ENCODE measurements around the gene FAM193B.

The FAM193B gene

GRCh38 chr5:177526191-177526590 lies 28.2 kb downstream of the FAM193B start:
- no peaks in the 10 kb centered on the region for H3K27me3 ChIP-seq (ENCODE audit: control insufficient read depth, insufficient read depth, low read length)
- H3K4me3 ChIP-seq (ENCODE audit: low read depth, low read length), result no peak overlapping the region
- no peaks in the 10 kb centered on the region for H3K4me1 ChIP-seq (ENCODE audit: control insufficient read depth, insufficient read depth, low read length)
- peaks cover 94% of the 10 kb centered on the region for H3K36me3 ChIP-seq (ENCODE audit: control insufficient read depth, insufficient read depth, low read length)
- no peak overlapping the region for H3K9ac ChIP-seq (ENCODE audit: low read length)
- H3K27ac ChIP-seq (ENCODE audit: low read depth, low read length), result no peak overlapping the region
- H3K9me3 ChIP-seq (ENCODE audit: control insufficient read depth, insufficient read depth, low read depth, low read length), result no peaks in the 10 kb centered on the region

- H3K27ac ChIP-seq (ENCODE audit: low read depth, low read length), result no peak overlapping the region
- peaks cover 94% of the 10 kb centered on the region for H3K36me3 ChIP-seq (ENCODE audit: control insufficient read depth, insufficient read depth, low read length)
Measured at GRCh38 chr5:177524941-177525655, 29.3 kb downstream of the FAM193B start.

GRCh38 chr5:177524539-177524900 lies 29.8 kb downstream of the FAM193B start:
- Histone ChIP-seq H3K4me1 (ENCODE audit: control insufficient read depth, insufficient read depth, low read length) (no peaks in the 10 kb centered on the region), H3K9ac (ENCODE audit: low read length) (no peak overlapping the region), H3K9me3 (ENCODE audit: control insufficient read depth, insufficient read depth, low read depth, low read length) (no peaks in the 10 kb centered on the region), H3K27ac (ENCODE audit: low read depth, low read length) (no peak overlapping the region), H3K27me3 (ENCODE audit: control insufficient read depth, insufficient read depth, low read length) (no peaks in the 10 kb centered on the region), H3K4me3 (ENCODE audit: low read depth, low read length) (no peak overlapping the region), H3K36me3 (ENCODE audit: control insufficient read depth, insufficient read depth, low read length) (peaks cover 94% of the 10 kb centered on the region)

More at GRCh38 chr5:177524941-177525655, 29.3 kb downstream of the FAM193B start:
- Histone ChIP-seq H3K4me1 (ENCODE audit: control insufficient read depth, insufficient read depth, low read length) (no peaks in the 10 kb centered on the region), H3K4me3 (ENCODE audit: low read depth, low read length) (no peak overlapping the region), H3K27me3 (ENCODE audit: control insufficient read depth, insufficient read depth, low read length) (no peaks in the 10 kb centered on the region), H3K9me3 (ENCODE audit: control insufficient read depth, insufficient read depth, low read depth, low read length) (no peaks in the 10 kb centered on the region), H3K9ac (ENCODE audit: low read length) (no peak overlapping the region)

GRCh38 chr5:177523711-177524538 lies 30.4 kb downstream of the FAM193B start:
- no peak overlapping the region for H3K4me3 ChIP-seq (ENCODE audit: low read depth, low read length)
- H3K9me3 ChIP-seq (ENCODE audit: control insufficient read depth, insufficient read depth, low read depth, low read length), result no peaks in the 10 kb centered on the region
- H3K9ac ChIP-seq (ENCODE audit: low read length), result no peak overlapping the region
- H3K27ac ChIP-seq (ENCODE audit: low read depth, low read length), result no peak overlapping the region
- peaks cover 94% of the 10 kb centered on the region for H3K36me3 ChIP-seq (ENCODE audit: control insufficient read depth, insufficient read depth, low read length)
- H3K4me1 ChIP-seq (ENCODE audit: control insufficient read depth, insufficient read depth, low read length), result no peaks in the 10 kb centered on the region
- H3K27me3 ChIP-seq (ENCODE audit: control insufficient read depth, insufficient read depth, low read length), result no peaks in the 10 kb centered on the region

- Histone ChIP-seq H3K27me3 (ENCODE audit: control insufficient read depth, insufficient read depth, low read length) (no peaks in the 10 kb centered on the region), H3K9me3 (ENCODE audit: control insufficient read depth, insufficient read depth, low read depth, low read length) (no peaks in the 10 kb centered on the region), H3K36me3 (ENCODE audit: control insufficient read depth, insufficient read depth, low read length) (peaks cover 66% of the 10 kb centered on the region), H3K27ac (ENCODE audit: low read depth, low read length) (no peak overlapping the region), H3K4me1 (ENCODE audit: control insufficient read depth, insufficient read depth, low read length) (peaks cover under 1% of the 10 kb centered on the region; the same call in 1 of the 2 replicates), H3K9ac (ENCODE audit: low read length) (no peak overlapping the region), H3K4me3 (ENCODE audit: low read depth, low read length) (no peak overlapping the region)
Measured at GRCh38 chr5:177520916-177521513, 33.3 kb downstream of the FAM193B start.

GRCh38 chr5:177520271-177520670 lies 34.1 kb downstream of the FAM193B start:
- Histone ChIP-seq H3K27me3 (ENCODE audit: control insufficient read depth, insufficient read depth, low read length) (no peaks in the 10 kb centered on the region), H3K4me1 (ENCODE audit: control insufficient read depth, insufficient read depth, low read length) (peaks cover 6% of the 10 kb centered on the region; the same call in 1 of the 2 replicates), H3K36me3 (ENCODE audit: control insufficient read depth, insufficient read depth, low read length) (peaks cover 66% of the 10 kb centered on the region), H3K27ac (ENCODE audit: low read depth, low read length) (no peak overlapping the region), H3K9ac (ENCODE audit: low read length) (no peak overlapping the region), H3K4me3 (ENCODE audit: low read depth, low read length) (no peak overlapping the region), H3K9me3 (ENCODE audit: control insufficient read depth, insufficient read depth, low read depth, low read length) (no peaks in the 10 kb centered on the region)

GRCh38 chr5:177519463-177520235 lies 34.7 kb downstream of the FAM193B start:
- Histone ChIP-seq H3K9me3 (ENCODE audit: control insufficient read depth, insufficient read depth, low read depth, low read length) (no peaks in the 10 kb centered on the region), H3K27ac (ENCODE audit: low read depth, low read length) (no peak overlapping the region)

GRCh38 chr5:177516601-177517568 lies 37.5 kb downstream of the FAM193B start, which contains the start of gene DDX41:
Gene DDX41 (minus strand): TSS chr5:177516961. CDS start chr5:177516945, 16 bp downstream.
- no peaks in the 10 kb centered on the region for H3K27me3 ChIP-seq (ENCODE audit: control insufficient read depth, insufficient read depth, low read length)
- peaks cover 6% of the 10 kb centered on the region; the same call in 1 of the 2 replicates for H3K4me1 ChIP-seq (ENCODE audit: control insufficient read depth, insufficient read depth, low read length)
- peaks cover 72% of the 10 kb centered on the region for H3K36me3 ChIP-seq (ENCODE audit: control insufficient read depth, insufficient read depth, low read length)

More at GRCh38 chr5:177519463-177520235, 34.7 kb downstream of the FAM193B start:
- Histone ChIP-seq H3K27me3 (ENCODE audit: control insufficient read depth, insufficient read depth, low read length) (no peaks in the 10 kb centered on the region), H3K9ac (ENCODE audit: low read length) (no peak overlapping the region), H3K4me3 (ENCODE audit: low read depth, low read length) (no peak overlapping the region), H3K4me1 (ENCODE audit: control insufficient read depth, insufficient read depth, low read length) (peaks cover 6% of the 10 kb centered on the region; the same call in 1 of the 2 replicates), H3K36me3 (ENCODE audit: control insufficient read depth, insufficient read depth, low read length) (peaks cover 66% of the 10 kb centered on the region)

GRCh38 chr5:177515580-177515979 lies 38.8 kb downstream of the FAM193B start:
- Histone ChIP-seq H3K36me3 (ENCODE audit: control insufficient read depth, insufficient read depth, low read length) (peaks cover 72% of the 10 kb centered on the region), H3K9ac (ENCODE audit: low read length) (peak overlapping the region; percentile 98), H3K9me3 (ENCODE audit: control insufficient read depth, insufficient read depth, low read depth, low read length) (no peaks in the 10 kb centered on the region), H3K27ac (ENCODE audit: low read depth, low read length) (no peak overlapping the region), H3K4me1 (ENCODE audit: control insufficient read depth, insufficient read depth, low read length) (peaks cover 8% of the 10 kb centered on the region; the same call in 1 of the 2 replicates), H3K4me3 (ENCODE audit: low read depth, low read length) (peak overlapping the region; percentile 97), H3K27me3 (ENCODE audit: control insufficient read depth, insufficient read depth, low read length) (no peaks in the 10 kb centered on the region)

More at GRCh38 chr5:177516601-177517568, 37.5 kb downstream of the FAM193B start, which contains the start of gene DDX41:
- H3K4me3 ChIP-seq (ENCODE audit: low read depth, low read length), result peak within 1 kb of the TSS; percentile 97
- peak within 1 kb of the TSS; percentile 98 for H3K9ac ChIP-seq (ENCODE audit: low read length)
- peak within 1 kb of the TSS; percentile 59; the same call in 1 of the 2 replicates for H3K27ac ChIP-seq (ENCODE audit: low read depth, low read length)
- H3K9me3 ChIP-seq (ENCODE audit: control insufficient read depth, insufficient read depth, low read depth, low read length), result no peaks in the 10 kb centered on the region

Measured in HUES6 (cell line).